IMR-90 (cell line): ENCODE measurements around the gene EXT2.

Experiments used
- POLR2A ChIP-seq: IDR thresholded peaks from 2 replicates; pipeline ENCODE4 v1.6.1; 2012; ENCODE audit warnings: mild to moderate bottlenecking, low read depth, low read length
- RFX5 ChIP-seq: IDR thresholded peaks from 2 replicates; pipeline ENCODE4 v1.8.0; 2012; ENCODE audit warnings: low read depth, mild to moderate bottlenecking, low read length, moderate library complexity
- USF2 ChIP-seq: fragments of 150-350 bp; IDR thresholded peaks from 2 replicates; pipeline ENCODE4 v1.6.1; 2017; ENCODE audit warnings: mild to moderate bottlenecking, antibody characterized with exemption, low read length, low read depth

- TF ChIP-seq USF2: no peak
- TF ChIP-seq RFX5: no peak
- no peak for TF ChIP-seq POLR2A
Observed at GRCh38 chr11:44180107-44180506, 84.6 kb downstream of the EXT2 start.
